Fibroblast of skin of right biceps (primary cell): ENCODE results near the gene LEFTY2.
A peak's percentile ranks its signal among the peaks of the same experiment; 100 is the strongest.
"Not testable (repeated sequence)": the region's sequence is repeated elsewhere in the genome, so short reads cannot be mapped to it uniquely, and the experiment has no call there.

Experiments
- DNase-seq: peaks from one replicate; pipeline ENCODE4 v3.0.0-alpha.2; 2013

The LEFTY2 gene, protein sequence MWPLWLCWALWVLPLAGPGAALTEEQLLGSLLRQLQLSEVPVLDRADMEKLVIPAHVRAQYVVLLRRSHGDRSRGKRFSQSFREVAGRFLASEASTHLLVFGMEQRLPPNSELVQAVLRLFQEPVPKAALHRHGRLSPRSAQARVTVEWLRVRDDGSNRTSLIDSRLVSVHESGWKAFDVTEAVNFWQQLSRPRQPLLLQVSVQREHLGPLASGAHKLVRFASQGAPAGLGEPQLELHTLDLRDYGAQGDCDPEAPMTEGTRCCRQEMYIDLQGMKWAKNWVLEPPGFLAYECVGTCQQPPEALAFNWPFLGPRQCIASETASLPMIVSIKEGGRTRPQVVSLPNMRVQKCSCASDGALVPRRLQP

DNA sequence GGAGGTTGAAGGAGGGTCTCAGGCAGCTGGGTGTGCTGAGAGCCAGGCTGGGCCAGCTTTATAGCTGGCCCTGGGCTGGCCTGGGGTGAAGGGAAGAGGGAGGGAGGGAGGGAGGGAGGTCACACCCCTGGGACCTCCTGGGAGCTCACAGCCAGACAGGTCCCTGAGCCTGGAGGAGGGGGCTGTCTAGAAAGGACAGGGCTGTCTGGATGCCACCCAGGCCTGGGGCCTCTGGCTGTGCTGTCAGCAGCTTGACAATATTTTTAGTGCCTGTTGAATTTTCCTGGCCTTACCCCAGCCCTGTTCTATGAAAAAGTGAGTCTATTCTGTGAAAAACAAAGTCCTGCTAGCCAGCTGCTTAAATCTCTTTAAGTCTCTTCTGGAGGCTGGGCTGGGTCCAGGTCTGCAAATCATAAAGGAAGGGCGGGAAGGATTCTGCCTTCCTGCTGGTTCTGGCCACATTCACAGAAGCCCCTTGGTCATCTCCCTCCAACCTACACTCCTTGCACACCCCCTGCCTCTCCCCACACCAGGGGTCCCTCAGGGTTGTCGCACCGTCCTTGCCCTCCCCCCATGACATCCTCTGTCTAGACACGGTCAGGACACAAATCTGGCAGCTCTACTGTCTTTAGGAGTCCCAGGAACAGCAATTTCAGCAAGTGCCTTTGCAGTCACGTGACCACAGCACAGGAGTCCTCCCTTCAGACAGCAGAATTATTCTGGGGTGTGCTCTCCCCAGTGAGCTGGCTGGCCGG, at the start of gene LEFTY2:
Gene LEFTY2, minus strand, starts transcription at position 34 of the 755 bp plus-strand sequence. CDS start 80 bp downstream, outside the sequence.
- no peak for DNase-seq

DNA sequence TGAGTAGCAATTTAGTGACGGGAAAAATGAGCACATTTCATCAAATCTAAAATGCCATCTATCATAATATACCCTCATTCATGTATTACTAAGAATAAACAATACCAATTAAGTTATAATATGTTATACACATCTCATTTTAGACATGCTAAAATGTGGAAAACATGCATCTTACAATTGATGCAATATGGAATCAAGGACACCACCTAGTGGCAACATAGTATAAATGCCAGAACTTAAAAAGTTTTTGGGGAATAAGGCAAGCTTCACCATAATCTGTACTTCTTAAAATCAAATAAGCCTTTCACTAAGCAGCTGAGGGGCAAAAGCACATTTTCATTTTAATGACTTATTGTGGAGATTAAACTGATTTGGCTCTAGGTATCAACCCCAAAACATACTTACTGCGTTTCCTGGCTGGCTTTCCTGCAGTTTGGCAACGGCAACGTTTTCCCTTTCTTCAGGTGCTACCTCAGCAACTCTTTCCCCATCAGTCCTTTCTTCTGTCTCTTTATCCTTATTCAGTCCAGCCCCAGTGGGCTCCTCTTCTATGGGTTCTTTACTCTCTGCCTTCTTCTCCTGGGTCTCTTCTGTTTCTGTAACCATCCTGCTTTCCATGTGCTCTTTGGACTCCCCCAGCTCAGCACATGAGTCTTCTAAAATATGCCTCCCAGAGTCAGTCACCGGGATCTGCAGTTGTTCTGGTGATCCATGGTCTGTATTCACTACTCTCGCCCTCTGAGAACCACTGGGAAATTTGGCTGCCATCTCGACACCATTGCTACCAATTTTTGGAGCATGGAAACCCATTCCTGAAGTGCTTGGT, 46.7 kb upstream of the LEFTY2 start:
- peak; percentile 26 for DNase-seq

DNA sequence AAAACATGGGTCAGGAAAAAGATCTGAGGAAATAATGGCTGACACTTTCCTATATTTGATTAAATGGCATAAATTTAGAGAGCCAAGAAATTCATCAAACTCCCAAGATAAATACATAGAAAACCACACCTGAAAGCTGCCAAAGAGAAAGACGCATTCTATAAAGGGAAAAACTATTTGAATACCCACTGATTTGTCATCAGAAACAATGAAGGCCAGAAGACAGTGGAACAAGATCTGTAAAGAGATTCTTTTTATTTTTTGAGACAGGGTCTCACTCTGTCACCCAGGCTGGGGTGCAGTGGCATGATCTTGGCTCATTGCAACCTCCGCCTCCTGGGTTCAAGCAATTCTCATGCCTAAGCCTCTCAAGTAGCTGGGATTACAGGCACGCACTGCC, 40.7 kb upstream of the LEFTY2 start:
- DNase-seq: no peak

DNA sequence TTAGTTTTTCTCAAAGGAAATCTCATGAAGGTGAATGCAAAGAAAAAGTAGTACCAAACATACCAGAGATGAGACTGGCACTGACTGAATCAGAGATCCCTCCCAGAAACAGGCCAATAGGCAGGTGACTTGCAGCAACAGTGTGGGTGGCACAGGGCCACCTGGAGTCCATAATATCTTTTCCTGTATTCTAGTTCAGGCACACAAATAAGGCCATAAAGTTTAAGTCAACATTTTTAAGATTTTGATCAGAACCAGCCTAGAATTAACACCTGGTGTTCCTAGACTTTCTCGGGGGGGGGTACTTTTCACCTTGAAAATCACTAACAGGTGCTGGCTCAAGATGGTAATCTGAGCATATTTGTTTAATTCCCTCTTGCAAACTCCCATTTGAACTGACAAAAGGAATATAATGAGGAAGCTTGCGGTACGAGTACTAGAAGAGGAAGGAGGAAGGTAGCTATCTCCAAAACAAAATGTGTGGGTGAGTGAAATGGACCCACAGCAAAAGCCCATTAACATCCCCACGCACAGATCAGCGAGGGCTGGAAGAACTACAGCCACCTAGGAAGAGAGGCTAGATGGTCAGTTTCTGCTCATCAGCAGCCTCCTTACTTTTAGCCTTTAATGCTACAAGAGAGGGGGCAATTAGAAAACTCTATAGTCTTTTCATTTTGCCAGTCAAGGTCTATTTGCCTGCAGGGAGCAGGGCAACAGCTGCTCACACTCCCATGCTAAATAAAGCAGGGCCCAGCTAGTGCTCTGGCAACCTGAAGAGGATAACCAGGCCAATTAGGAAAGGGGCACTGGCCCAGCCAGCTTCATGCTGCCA, 39.2 kb upstream of the LEFTY2 start:
- DNase-seq: no peak

DNA sequence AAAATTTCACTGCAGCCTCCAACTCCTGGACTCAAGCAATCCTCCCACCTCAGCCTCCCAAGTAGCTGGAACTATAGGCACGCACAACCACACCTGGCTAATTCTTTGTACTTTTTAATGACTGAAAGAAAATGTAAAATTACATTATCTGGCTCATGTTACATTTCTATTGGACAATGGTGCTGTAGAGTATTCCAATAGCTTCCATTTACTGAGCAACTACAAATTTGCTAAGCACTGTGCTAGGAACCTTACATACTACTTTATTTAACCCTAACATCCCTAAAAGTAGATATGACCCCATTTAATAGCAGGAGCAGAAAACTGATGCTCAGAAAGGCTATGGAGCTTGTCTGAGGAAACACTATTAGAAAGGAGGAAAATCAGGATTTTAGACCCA, 38.4 kb upstream of the LEFTY2 start:
- DNase-seq: no peak

DNA sequence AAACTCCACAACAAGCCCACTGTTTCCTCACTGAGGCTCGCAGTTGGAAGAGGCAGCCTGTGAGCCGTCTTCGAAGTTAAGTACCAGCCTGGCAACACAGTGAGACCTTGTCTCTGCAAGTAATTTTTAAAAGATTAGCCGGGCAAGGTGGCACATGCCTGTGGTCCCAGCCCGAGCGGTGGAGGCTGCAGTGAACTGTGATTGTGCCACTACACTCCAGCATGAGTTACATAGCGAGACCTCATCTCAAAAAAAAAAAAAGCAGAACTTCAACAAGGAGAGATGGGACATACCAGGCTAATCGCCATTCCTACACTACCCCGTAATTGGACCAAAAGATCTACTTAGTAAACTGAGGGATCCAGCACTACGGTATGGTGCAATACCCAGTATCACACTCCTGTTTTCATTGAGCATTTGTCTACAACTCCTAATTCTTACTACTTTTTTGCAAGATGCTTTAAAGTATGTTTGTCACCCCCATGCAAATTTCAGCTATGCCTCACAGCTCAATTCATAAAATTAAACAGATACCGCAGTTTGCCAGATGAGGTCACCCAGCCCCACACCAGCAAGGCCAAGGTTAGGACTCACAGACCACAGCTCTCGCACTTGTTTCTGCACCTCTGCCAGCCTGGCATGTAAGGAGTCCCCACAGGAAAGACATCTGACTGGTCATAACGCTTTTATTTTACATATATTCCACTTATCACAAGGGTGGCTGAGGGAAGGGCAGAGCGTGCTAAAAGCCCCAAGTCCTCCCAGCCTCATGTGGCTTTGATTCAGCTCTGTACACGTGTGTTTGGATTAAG, 37.1 kb upstream of the LEFTY2 start:
- no peak for DNase-seq

DNA sequence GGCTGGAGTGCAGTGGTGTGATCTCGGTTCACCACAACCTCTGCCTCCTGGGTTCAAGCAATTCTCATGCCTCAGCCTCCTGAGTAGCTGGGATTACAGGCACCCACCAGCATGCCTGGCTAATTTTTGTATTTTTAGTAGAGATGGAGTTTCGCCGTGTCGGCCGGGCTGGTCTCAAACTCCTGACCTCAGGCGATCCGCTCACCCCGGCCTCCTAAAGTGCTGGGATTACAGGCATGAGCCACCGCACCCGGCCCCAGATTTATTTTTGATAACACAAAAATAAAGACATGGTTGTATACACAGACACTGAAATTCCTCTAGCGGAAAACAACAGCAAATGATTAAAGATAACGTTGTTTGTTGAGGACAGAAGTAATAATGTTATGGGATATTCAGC, 34.1 kb upstream of the LEFTY2 start:
- not testable (repeated sequence) for DNase-seq

DNA sequence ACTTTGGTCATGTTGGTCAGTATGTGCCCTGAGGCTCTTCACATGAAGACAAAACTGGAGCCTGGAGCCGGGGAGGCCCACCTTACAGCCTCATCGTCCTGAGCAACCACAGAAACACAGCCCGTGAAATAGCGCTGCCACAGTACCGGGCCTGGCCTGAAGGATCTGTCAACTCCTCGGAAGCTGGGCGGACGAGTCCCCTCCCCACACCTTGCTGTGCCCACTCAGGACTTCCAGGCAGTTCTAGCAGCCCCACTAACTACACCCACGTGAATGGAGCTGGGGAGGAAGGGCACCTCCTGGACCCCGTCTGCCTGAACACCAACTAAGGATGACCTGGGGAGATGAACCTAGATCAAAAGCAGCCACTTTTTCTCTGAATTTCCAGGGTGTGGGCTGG, 33.4 kb upstream of the LEFTY2 start:
- DNase-seq: no peak

DNA sequence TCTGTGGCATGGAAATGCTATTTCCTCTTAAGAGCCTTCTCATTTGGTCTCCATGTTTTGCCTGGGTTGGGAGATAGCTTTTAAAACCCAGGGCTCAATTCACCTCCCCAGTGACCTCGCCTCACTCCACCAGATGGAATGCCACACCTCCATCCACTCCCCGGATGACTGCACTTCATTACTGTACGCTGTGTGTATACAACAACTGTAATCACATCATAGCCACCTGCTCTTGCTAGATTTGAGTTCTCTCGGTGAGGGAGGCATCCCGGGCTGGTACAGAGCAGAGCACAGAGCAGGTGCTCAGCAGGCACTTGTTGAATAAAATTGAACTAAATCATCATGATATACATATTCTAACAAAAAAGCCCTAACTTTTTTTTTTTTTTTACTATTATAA, 32.1 kb upstream of the LEFTY2 start:
- DNase-seq: no peak

DNA sequence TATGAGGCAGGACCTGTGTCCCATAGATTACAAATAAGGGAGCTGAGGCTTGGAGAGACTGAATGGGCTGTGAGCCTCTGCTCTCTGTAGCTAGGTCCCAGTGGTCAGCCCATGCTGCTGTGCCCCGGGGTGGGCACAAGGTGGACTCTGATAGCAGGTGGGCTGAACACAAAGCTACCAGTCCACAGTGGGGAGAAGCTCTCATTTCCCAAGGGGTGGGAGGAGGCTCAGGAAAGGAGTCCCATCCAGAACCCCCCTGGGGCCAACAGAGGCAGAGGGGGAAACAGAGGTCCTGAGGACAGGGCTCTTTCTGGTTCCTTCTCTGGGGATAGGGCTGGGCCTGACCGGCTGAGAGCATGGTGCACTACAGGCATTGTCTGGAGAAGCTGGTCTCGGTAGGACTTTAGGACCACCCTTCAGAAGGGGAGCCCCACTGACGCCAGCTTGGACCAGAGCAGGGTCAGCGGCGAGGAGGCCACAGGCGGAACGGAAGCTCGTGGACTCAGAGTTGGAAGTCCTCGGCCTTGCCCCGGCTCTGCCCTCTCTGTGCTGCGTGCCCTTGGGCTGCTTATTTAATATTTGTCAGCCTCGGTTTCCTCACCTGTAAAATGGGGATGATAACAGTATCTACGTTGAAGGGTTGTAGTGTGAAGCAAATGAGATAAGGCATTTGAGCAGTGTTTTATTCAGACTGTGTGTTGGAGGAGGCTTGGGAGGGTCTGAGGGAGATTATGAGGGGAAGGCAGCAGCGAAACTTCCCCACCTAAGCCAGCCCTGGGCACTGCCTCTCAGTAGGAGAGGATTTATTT, 31.5 kb upstream of the LEFTY2 start:
- DNase-seq: no peak

DNA sequence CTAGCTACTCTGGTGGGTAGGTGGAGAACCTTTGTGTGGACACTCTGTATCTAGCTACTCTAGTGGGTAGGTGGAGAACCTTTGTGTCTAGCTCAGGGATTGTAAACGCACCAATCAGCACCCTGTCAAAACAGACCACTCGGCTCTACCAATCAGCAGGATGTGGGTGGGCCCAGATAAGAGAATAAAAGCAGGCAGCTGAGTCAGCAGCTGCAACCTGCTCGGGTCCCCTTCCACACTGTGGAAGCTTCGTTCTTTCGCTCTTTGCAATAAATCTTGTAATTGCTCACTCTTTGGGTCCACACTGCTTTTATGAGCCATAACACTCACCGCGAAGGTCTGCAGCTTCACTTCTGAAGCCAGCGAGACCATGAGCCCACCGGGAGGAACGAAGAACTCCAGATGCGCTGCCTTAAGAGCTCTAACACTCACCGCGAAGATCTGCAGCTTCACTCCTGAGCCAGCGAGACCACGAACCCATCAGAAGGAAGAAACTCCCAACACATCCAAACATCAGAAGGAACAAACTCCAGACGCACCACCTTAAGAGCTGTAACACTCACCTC, 29.7 kb upstream of the LEFTY2 start:
- DNase-seq: not testable (repeated sequence)

DNA sequence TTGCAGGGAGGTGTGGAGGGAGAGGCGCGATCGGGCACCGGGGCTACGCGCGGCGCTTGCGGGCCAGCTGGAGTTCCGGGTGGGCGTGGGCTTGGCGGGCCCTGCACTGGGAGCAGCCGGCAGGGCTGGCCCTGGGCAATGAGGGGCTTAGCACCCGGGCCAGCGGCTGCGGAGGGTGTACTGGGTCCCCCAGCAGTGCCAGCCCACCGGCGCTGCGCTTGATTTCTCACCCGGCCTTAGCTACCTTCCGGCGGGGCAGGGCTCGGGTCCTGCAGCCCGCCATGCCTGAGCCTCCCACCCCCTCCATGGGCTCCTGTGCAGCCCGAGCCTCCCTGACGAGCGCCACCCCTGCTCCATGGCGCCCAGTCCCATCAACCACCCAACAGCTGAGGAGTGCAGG, 28.7 kb upstream of the LEFTY2 start:
- DNase-seq: not testable (repeated sequence)

DNA sequence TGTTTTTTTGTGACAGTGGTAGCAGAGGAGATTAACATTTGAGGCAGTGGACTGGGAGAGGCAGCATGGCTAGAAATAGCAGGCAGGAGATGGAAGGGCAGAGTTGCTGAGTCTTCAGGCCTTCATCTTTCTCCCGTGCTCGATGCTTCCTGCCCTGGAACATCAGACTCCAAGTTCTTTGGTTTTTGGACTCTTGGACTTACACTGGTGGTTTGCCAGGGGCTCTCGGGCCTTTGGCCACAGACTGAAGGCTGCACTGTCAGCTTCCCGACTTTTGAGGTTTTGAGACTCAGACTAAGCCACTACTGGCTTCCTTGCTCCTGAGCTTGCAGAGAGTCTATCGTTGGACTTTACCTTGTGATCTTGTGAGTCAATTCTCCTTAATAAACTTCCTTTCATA, 24.2 kb upstream of the LEFTY2 start:
- no peak for DNase-seq

DNA sequence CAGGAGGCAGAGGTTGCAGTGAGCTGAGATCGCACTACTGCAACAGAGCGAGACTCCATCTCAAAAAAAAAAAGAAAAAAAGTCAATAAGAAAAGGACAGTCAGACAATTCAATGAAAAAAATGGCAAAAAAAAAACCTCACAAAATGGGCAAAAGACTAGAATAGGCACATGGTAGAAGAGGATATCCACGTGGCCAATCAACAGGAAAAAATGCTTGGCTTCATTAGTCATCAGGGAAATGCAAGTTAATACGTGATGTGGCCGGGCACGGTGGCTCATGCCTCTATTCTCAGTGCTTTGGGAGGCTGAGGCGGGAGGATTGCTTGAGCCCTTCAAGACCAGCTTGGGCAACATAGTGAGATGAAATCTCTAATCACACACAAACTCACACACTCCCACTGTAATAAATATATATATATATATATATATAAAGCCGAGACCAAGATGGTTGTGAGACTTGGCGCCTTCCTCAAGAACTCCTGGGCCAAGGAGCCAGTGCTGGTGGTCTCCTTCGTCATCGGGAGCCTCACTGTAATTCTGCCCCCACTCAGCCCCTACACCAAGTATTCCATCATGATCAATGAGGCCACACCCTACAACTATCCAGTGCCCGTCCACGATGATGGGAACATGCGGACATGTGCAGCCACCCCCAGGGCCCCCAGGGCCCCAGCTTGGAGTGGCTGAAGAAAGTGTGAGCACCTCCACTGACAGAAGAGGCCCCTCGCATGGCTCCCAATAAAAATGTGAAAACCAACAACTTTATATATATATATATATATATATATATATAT, 22.9 kb upstream of the LEFTY2 start:
- no peak for DNase-seq

DNA sequence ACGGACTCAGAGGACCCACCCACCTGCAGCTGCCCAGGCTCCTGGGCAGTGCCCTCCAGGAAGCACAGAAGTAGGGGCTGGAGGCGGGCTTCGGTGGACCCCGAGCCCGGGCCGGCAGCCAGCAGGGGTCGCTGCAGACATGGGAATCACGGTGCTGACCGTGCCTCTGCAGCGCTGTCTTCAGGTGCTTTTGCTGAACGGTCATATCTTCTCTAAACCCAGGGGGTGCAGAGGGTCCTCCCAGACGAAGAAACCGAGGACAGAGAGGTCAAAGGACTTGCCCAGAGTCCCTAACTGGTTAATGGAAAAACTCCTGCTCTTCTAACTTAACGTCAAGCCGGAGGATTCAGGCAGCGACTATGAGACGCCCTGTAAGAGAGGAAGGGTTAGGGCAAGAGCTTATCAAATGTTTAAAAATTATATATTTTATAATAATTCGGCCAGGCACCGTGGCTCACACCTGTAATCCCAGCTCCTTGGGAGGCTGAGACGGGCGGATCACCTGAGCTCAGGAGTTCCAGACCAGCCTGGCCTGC, 21.5 kb upstream of the LEFTY2 start:
- DNase-seq: no peak

DNA sequence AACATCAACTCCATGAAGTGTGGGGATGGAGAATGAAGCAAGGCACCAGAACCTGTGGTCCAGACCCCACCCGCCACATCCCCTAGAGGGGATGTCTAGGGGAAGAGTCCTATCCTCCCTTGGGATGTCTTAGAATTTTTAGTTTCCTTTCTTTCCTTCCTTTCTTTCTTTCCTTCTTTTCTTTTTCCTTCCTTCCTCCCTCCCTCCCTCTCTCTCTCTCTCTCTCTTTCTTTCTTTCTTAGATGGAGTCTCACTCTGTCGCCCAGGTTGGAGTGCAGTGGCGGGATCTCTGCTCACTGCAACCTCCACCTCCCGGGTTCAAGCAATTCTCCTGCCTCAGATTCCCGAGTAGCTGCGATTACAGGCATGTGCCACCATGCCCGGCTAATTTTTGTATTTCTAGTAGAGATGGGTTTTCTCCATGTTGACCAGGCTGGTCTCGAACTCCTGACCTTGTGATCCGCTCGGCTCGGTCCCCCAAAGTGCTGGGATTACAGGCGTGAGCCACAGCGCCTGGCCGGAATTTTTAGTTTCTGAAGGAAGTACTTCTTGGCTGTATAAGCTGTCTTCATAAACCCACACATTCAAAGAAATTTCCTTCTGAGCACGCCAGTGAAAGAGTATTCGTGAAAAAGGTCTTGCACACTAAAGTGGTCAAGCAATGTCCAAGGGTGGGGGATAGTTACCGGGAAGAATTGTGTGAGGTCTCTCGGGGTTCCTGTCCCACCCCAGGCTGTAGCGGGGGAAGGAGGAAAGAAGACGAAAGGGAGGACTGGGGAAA, 20.8 kb upstream of the LEFTY2 start:
- DNase-seq: no peak

DNA sequence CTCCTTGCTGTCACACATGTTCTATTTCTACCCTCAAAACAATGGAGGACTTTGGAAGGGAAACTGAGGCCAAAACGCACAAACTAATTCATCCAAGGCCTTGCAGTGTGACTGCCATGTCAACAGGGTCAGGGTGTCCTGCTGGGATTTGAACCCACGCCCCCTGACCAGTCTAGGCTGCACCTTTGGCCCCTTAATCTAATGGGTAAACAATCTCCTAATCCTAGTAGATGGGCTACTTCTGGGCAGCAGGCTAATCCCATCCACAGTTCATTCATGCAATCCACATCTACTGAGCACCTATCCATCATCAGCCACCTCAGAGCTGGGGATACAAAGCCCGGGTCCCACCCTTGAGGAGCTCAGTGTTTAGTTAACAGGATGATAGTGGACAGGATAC, 17.0 kb upstream of the LEFTY2 start:
- DNase-seq: no peak

DNA sequence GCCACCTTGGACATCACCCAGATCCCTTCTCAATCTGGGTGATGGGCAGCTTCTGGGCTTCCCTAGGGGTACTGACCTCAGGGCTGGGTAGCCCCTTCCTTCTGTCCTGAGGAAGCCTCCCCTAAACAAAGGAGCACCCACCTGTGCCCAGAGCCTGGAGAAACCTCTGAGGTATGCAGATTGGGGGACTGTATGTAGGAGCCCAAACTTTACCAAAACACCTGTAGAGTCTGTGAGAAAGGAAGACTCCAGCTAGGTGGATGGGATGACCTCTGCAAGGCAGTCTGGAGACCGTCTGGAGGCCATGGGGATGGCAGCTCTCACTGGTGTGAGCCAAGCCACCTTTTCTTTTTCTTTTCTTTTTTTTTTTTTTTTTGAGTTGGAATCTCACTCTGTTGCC, 13.7 kb upstream of the LEFTY2 start:
- DNase-seq: no peak
